GM18507 (cell line): ENCODE results near the gene NDUFB6.
"Not testable (repeated sequence)": the region's sequence is repeated elsewhere in the genome, so short reads cannot be mapped to it uniquely, and the experiment has no call there.

Source experiments
- DNase-seq: peaks from one replicate; pipeline ENCODE4 v3.0.0; 2011; ENCODE audit warnings: low read depth; ENCODE audit not compliant: insufficient read length; ENCODE audit errors: extremely low spot score
- FAIRE-seq: peaks from 2 replicates; lab custom pipeline; 2011; peaks lifted over from hg19 to GRCh38; lab: Jason Lieb, UNC

NDUFB6 gene

GRCh38 chr9:32526041-32526706 lies 46.8 kb downstream of the NDUFB6 start, which contains the start of gene RIGI:
TSS of gene RIGI (minus strand) at chr9:32526196. CDS start at chr9:32526166, 30 bp downstream.
- DNase-seq, result no peak
- FAIRE-seq, result peak; percentile 87

GRCh38 chr9:32525709-32526030 lies 47.3 kb downstream of the NDUFB6 start:
- DNase-seq (no peak), FAIRE-seq (no peak)

DNA sequence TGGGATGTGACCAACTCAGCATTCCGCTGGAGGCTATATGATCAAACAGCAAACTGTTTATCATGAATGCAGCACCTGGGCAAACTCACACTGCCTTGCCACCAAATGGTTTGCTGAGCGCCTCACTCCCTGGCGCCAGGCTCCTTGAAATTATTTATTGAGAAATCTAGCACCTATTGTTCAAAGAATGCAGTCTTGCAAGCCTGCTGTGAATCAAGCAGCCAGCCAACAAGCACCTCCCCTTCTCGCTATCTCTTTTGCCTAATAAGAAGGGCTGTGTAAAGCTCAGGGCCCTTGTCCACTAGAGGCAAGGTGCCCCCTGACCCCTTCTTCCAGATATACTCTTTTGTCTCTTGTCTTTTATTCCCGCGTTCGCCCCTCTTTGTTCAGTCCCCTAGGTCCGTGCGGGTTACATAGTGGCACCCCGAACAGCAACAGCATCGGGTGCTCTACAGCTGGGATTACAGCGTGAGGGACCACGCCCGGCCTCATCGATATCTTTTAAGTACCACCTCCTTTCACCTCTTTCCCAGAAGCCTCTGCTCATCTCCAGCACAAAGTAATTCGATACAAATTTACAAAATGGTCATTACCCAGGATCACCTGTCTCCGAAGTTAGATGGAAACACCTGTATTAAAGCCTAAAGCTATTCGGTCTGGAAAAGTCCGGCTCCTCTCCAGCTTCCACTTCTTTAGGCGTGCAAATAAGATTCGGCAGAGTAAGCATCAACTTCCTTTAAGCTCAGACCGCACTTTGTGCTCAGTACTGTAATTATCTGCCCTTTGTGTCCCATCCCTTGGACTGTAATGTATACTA lies 47.9 kb downstream of the NDUFB6 start:
- DNase-seq, result no peak
- FAIRE-seq, result peak; percentile 82

GRCh38 chr9:32524558-32524891 lies 48.4 kb downstream of the NDUFB6 start:
- not testable (repeated sequence) for FAIRE-seq, DNase-seq

GRCh38 chr9:32523910-32524309 lies 49.0 kb downstream of the NDUFB6 start:
- DNase-seq (no peak), FAIRE-seq (no peak)

DNA sequence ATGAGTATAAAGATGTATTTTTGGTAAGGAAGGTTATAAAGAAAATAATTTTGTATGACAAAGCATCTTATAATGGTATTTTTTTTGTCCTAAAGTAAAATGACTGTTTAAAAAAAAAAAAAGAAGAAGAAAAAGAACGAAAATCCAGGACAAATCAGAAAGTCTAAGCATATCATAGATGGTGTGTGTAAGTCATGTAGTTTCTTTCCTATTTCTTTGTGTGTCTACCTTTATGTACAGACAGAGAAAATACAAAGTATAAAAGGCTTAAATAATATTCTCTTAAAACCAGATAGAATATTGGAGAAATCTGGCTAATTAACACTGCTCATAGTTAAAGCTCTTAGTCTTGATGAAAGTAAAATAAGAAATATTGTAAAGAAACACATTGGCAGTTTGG lies 54.7 kb downstream of the NDUFB6 start:
- DNase-seq (no peak), FAIRE-seq (no peak)

DNA sequence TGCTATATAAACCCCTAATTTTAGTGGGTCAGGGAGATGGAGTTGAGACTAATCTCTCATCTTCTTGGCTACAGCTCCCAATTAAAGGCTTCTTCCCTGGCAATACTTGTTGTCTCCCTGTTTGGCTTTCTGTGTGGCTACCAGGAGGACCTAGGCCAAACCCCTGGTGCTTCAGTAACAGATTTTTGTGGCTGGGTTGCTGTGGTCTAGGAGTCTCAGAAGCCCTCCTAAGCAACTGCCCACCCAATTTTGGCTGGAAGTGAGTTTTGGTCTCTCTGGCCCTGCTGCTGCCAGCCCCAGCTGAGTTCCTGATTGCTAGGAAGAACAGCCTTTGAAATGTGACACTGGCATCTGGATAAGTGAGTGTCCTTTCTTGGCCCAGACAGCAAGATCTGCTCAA lies 56.7 kb downstream of the NDUFB6 start:
- DNase-seq (no peak), FAIRE-seq (no peak)

DNA sequence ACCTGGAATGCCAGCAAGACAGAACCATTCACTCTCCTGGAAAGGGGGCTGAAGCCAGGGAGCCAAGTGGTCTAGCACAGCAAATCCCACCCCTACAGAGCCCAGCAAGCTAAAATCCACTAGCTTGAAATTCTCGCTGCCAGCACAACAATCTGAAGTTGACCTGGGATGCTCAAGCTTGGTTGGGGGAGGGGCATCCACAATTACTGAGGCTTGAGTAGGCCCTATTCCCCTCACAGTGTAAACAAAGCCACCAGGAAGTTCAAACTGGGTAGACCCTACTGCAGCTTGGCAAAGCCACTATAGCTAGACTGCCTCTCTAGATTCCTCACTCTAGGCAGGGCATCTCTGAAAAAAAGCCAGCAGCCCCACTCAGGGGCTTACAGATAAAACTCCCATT lies 64.2 kb downstream of the NDUFB6 start:
- FAIRE-seq, result no peak
- no peak for DNase-seq

GRCh38 chr9:32503008-32503407 lies 70.0 kb downstream of the NDUFB6 start:
- DNase-seq, result no peak
- no peak for FAIRE-seq
